Right hindlimb (tissue), 1 donor: ENCODE data around the gene FBXW7.
A peak's percentile ranks its signal among the peaks of the same experiment; 100 is the strongest.

ENCODE experiments used
- DNase-seq: peaks from one replicate; pipeline ENCODE4 v3.0.0-alpha.2; 2018

The FBXW7 gene

DNA sequence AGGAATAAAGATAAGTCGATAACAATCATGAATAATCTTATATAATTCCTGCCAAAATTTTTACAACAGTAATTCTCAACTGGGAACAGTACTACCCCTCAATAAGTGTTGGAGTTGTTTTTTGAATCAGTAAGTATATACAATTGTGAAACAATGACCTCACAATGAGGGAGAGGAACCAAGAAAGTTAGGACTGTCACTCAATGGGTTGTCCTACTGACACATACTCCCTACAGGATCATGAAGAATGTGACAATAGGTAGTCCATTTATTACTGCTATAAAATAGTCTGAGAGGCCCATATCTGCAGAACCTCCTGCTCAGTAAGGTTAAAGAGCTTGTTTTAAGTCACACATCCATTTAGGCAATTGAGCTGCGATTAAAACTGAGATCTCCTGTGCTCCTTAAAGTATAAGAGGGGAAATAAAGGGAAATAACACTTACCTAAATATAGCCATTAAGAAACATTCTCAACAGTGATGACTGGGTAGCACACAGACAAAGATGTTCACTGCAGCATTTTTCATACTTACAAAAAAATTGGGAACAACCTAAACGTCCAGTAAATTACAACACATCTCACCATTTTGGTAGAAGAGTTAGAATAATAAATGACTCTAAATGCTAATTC lies 26.2 kb downstream of the FBXW7 start:
- DNase-seq = no peak

DNA sequence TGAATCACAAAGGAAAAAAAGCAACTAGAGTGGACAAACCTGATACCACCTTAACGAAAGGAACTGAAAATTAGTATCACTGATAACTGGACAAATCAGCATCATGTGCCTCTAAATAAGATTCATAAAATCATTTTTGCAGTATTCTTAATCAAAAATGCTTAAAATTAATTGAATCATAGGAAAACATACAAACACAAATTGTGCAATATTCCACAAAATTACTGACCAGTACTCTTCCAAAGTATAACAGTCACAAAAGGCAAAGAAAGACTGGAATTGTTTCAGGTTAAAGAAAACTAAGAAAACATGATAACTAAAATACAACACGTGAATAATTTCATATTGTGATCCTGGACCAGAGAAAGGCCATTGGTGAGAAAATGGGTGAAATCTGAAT lies 27.1 kb downstream of the FBXW7 start:
- DNase-seq = no peak

DNA sequence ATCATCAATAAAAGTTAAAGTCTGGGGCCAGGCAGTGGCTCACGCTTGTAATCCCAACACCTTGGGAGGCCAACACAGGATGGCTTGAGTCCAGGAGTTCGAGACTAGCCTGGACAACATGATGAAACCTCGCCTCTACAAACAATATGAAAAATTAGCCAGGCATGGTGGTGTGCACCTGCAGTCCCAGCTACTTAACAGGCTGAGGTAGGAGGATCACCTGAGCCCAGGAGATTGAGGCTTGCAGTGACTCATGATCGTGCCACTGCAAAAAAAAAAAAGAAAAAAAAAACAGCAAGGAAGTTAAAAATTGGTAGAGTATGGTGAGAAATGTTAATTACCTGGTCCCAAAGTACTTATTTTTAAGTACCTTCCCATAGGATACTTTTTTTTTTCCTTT lies 27.5 kb downstream of the FBXW7 start:
- DNase-seq = no peak

DNA sequence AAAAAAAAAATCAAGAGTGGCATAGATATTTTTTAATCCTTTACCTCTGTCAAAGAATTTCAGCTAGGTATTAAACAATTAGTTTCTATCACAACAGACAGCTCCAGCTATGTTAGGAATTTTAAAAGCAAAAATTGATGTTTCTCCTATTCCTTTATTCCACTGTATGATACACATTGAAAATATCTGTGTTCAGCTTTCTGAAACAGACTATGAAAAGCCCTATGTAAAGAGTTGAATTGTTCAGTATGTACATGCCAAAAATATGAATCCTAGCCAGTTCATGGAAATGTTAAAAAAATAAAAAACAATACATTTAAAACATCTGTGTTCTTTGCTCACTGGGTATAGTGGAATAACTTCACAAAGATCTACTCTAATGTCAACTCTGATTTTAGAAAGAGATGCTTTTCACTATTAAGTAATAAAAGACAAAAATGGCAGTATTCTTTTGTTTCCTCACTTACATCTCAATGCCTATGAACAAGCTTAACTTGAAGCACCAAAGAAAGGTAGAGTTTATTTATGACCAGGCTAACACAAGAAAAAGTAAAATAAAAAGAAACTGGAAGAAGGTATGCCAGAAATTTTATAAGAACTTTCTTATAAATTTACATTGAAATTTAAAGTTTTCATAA lies 32.1 kb downstream of the FBXW7 start:
- no peak for DNase-seq

DNA sequence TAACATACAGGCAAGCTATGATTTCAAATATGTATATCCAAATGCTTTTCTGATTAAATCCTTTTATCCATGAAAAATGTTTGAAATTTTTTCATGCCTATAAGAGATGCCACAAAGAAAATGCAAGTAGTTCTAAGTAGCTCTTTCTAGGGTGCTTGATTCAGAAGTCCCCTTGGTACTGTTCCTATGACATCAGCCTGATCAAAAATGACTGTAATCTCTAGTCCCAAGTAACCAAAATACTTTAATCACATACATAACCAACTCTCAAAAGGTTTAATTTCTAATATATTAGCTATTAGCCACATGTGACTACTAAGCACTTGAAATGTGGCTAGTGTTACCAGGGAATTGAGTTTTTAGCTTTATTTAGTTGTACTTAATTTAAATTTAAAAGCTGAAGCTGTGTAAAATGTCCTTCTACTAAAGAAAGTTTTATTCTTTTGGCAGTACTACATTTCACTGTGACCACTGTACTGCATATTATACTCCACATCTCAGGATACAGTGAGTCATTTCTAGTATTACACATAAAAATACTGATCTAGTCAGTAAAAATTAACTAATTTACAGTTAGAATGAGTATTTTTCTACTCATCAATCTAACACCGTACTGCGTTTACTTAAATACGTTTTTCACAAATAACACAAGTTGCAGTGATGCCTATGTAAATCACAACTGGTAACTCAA lies 33.9 kb downstream of the FBXW7 start:
- no peak for DNase-seq

DNA sequence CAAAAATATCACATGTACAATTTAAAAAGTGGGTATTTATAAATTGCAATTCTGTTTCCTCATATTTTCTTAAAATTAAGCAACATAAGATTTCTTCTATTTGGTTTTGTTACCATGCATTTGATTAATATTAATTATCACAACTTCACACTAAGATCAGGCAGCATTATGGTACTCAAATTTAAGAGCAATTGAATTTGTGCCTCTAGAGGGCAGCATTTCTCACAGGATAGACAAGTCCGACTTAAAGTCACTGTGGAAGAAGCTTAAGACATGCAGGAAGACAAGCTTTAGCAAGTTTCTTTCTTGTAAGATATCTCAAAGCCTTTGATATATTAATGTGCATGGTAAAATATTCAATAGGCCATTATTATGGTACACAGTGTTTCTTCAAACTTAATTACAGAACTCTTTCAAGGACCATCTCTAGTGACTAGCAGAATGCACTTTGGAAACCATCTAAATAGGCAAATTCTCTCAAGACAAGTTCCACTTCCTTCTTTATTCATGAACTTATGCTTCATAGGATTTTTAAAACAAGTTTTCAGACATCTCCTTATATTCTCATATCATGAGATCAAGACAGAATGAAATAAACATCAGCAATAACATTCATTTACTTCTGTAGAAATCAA lies 35.0 kb downstream of the FBXW7 start:
- peak; percentile 29 for DNase-seq

DNA sequence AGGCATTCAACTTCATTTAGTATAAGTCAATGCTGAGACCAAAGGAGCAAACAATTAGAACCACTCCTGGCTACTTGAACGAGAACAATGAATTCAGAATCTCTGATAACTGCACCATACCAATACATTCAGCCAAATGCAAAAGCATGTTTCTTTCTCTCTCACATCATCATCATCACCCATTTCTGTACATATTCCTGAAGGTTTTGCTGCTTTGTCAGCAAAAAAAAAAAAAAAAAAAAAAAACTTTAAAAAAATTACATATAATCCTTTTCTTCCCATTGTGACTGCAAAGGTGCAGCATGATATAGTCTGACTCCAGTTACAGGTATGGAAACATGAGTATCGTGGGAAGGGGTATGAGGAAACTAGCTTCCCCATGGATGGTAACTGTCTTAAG lies 35.6 kb downstream of the FBXW7 start:
- no peak for DNase-seq

DNA sequence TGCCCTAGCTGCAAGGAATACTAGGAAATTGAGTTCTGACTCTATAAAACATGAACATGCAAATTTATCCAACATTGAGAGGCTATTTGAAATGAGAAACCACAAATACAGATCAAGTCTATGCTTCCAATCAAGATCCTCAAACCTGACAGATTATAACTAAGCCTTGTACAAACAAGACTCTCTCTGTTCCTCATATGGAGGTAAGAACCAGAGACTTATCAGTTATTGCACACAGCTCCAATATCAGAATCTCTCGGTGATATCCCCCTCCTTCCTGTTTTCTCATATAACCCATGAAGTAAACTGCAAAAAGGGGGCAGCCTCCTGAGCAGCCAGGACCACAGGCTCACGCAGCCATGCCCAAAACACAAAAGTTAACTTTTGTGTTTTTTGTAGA lies 36.5 kb downstream of the FBXW7 start:
- no peak for DNase-seq

DNA sequence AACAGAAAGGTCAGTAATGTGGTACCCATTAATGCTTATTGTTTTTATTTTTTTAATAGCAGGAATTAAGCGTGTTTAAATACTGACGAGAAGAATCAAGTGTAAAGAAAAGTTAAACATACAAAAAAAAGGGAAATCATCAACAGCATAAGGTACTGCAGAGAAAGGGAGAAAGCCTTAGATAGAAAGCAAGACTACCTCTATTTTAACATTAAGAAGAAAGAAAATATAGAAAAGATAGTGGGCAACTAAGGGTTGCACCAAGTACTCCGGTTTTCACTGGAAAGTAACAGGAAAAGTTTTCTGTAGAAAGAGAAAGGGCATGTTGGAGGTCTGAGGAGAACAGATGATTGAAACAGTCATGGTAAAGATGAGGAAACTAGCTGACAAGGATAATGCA lies 41.9 kb downstream of the FBXW7 start:
- no peak for DNase-seq

DNA sequence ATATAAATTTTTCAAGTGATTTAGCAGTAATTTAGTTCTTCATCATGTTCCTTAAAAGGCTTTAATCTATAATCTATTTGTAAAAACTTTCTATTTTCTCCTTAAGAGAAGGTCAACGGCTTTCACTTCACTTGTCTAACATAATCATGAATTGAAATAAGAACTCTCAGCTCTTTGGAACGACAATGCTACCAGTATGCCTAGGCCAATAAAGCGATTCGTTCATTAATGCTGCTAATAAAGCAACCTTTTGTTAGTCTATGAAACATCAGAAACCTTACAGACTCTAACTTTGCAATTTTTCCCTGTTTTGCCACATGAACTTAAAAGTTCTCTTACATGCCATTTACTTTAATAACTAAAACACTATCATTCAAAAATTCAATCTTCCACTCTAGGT lies 47.6 kb downstream of the FBXW7 start:
- DNase-seq = no peak

DNA sequence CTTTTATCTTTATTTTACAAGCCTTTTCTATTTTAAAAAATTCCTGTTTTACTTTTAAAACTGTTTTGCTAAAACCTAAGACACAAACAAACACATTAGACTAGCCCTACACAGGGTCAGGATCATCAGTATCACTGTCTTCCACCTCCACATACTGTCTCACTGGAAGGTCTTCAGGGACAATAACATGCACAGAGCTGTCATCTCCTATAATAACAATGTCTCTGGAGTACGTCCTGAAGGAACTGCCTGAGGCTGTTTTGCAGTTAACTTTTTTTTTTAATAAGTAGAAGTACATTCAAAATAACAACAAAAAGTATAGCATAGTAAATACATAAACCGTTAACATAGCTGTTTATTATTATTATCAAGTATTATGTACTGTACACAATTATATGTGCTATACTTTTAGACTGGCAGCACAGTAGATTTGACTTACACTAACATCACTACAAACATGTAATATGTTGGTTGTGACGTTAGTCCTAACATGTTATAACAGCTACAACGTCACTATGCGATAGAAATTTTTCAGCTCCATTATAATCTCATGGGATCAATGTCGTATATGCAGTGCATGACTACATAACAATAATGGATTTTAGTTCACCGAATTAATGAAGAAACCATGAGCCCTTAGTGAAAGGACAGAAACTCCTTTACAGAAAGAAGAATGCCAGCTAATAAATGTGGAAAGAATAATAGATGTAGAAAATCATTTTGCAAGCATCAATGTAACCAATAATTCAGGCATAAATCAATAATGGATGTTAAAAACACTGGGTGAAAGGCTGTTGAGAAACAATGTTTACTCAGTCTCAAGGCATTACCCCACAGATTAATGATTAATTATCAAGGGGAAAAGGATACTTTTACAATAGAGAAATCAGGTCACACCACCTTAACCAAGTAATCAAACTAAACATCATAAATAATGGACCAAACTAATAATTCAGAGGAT lies 49.2 kb downstream of the FBXW7 start:
- no peak for DNase-seq

DNA sequence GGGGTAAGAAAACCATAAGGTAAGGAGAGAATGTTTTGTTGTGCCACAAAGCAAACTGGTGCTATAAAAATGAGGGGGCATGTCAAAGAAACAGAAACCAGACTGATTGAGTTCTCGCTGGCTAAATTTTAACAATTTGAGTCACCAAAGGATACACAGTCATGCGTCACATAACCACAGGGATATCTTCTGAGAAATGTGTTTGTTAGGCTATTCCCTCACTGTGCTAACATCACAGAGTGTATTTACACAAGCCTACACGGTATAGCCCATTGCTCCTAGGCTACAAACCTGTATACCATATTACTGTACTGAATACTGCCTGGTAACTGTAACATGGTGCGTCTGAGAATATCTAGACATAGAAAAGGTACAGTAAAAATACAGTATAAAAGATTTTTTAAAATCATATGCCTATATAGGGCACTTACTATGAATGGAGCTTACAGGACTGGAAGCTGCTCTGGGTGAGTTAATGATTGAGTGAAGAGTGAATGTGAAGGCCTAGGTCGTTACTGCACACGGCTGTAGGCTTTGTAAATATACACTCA lies 50.1 kb downstream of the FBXW7 start:
- DNase-seq = no peak

DNA sequence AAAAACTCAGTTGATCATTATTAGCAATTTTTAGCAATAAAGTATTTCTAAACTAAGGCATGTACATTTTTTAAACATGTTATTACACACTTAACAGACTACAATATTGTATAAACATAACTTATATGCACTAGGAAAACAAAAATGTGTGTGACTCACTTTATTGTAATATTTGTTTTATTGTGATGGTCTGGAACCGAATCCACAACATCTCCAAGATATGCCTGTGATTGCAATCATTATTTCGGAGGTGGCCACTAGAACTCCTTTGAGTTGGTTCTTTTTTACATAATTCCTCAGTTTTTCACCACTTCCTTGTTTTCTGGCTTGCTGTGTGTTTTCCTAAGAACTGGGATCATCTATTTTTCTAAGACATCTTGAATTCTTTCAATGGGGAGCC lies 53.7 kb downstream of the FBXW7 start:
- no peak for DNase-seq

DNA sequence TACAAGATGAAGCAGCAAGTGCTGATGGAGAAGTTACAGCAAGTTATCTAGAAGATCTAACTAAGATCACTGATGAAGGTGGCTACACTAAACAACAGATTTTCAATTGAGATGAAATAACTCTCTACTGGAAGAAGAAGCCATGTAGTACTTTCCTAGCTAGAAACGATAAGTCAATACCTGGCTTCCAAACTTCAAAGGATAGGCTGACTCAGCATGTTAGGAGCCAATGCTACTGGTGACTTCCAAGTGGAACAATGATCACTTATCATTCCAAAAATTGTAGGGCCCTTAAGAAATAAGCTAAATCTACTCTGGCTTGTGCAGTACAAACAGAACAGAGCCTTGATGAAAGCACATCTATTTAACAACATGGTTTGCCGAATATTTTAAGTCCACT lies 55.0 kb downstream of the FBXW7 start:
- no peak for DNase-seq

DNA sequence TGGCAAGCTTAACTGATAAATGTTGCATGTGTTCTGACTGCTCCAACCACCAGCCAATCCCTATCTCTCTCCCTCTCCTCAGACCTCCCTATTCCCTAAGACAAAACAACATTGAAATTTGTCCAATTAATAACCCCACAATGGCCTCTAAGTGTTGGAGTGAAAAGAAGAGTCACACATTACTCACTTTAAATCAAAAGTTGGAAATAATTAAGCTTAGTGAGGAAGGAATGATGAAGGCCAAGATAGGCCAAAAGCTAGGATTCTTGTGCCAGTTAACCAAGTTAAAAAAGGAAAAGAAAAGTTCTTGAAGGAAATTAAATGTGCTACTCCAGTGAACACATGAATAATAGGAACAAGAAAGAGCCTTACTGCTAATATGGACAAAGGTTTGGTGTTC lies 55.6 kb downstream of the FBXW7 start:
- DNase-seq = no peak

DNA sequence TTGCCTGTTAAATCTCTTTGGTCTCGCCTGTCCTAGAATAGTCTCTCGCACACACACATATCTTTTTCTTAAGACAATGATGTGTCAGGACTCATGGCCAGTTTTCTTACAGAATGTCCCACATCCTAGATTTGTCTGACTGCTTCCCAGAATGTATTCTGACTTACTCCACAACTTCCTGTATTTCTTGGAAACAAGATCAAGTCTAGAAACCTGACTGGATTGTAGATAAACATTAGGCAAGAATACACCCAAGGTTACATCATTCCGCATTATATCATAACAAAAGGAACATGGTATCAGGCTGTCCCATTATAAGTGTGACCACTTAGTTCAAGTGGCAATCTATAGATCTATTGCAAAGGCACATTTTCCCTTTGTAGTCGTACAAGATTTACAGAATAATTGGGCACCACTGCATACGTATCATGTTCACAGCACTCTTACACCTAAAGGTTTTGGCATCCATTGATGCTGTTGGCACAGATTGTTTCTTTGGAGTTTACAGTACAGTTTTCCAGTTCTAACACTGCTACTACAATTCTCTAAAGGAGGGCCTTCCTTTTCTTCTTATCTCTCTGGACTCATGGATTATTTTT lies 56.4 kb downstream of the FBXW7 start:
- DNase-seq = no peak

DNA sequence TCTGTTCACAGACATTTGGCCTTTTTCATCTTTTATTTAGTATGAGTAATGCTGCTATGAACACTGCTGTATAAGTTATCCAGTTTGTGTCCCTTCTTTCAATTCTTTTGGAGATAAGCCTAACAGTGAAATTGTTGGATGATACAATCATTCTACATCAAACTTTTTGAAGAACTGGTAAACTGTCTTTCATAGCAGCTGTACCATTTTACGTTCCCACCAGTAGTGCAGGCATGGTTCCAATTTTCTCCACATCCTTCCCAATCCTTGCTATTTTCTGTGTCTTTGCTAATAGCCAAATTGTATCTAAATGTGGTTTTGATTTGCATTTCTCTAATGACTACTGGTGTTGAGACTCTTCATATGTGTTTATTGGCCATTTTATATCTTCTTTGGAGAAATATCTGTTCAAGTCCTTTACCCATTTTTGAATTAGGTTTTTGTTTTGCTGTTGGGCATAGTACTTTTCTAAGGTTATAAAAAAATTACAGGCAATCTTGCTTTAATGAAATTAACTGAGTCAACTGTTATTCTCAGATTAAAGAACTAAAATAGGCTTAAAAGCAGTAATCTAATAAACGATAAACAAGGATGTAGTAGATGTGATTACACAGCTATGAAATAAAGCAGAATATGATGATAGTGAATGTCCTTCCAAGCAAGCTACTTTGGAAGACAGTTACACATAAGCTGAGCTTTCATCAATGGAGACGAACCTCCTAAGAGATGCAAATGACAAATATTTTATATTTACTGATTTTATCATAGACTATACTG lies 57.2 kb downstream of the FBXW7 start:
- no peak for DNase-seq

DNA sequence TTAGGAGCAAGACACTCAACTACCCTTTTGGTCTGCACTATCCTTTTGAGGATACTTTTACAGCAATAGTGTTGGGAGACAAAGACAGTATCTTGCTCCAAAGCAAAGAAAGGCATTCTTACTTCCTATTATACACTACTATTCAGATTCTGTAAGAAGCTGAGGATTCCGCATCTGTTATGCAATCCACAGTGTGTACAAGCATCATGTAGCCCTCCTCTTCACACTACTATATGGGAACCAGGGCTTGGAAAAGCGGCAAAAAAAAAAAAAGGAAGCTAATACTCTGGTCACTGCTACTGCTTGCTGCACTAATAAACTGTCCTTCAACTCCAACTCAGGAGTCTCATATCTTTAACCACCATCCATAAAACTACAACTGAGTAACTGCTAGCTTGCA lies 59.1 kb downstream of the FBXW7 start:
- DNase-seq = no peak

DNA sequence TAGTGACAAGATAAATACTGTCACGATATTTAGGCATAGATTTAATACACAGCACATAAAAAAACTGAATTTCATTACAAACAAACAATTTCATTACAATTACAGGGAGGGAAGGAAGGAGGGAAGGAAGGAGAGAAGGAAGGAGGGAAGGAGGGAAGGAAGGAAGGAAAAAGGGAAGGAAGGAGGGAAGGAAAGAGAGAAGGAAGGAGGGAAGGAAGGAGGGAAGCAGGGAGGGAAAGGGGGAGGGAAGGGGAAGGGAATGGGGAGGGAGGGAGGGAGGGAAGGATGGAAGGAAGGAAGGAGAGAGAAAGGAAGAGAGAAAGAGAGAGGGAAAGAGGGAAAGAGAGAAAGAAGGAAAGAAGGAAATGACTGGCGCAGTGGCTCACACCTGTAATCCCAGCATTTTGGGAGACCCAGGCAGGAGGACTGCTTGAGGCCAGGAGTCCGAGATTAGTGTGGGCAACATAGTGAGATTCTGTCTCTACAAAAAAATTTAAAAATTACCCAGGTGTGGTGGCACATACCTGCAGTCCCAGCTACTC lies 64.6 kb downstream of the FBXW7 start:
- no peak for DNase-seq

DNA sequence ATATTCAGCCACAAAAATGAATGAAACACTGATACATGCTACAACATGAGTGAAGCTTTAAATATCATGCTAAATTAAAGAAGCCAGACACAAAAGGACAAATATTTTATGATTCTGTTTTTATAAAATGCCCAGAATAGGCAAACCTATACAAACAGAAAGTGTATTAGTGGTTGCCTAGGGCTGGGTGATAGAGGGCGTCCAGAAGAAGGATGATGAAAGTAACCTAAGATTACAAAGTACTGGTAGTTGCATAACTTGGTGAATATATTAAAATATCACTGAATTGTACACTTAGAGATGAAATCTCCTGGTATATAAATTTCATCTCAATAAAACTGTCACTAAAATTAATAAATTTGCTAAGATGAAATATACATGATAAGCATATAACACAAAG lies 67.5 kb downstream of the FBXW7 start:
- DNase-seq = no peak

DNA sequence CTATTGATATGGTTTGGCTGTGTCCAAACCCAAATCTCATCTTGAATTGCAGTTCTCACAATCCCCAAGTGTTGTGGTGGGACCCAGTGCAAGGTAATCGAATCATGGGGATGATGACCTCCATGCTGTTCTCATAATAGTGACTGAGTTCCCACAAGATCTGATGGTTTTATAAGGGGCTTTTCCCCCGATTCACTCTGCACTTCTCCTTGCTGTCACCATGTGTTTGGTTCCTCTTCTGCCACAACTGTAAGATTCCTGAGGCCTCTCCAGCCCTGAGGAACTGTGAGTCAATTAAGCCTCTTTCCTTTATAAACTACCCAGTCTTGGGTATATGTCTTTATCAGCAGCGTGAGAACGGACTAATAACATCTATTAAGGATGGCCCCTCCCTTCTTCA lies 68.8 kb downstream of the FBXW7 start:
- no peak for DNase-seq
